Neural cell (in vitro differentiated cells): Measurements from ENCODE around the gene ACCSL.

ENCODE experiments used
- EP300 ChIP-seq: fragments of 450-650 bp; conservative IDR thresholded peaks from 2 replicates; pipeline ENCODE4 v1.6.1; 2014; ENCODE audit warnings: antibody characterized with exemption, mild to moderate bottlenecking, moderate library complexity; ENCODE audit not compliant: poor library complexity, severe bottlenecking
- RAD21 ChIP-seq: fragments of 450-650 bp; conservative IDR thresholded peaks from 2 replicates; pipeline ENCODE4 v1.6.1; 2014; ENCODE audit warnings: antibody characterized with exemption, mild to moderate bottlenecking, moderate library complexity
- SMC3 ChIP-seq: fragments of 450-650 bp; conservative IDR thresholded peaks from 2 replicates; pipeline ENCODE4 v1.6.1; 2014; ENCODE audit warnings: antibody characterized with exemption, mild to moderate bottlenecking, moderate library complexity; ENCODE audit not compliant: poor library complexity
- TAF1 ChIP-seq: IDR thresholded peaks from 2 replicates; pipeline ENCODE4 v1.6.1; 2012; ENCODE audit warnings: low read depth
- TF ChIP-seq, protein P1 (sequence below): fragments of 450-650 bp; IDR thresholded peaks from 2 replicates; pipeline ENCODE4 v1.5.1; 2014; ENCODE audit warnings: antibody characterized with exemption, mild to moderate bottlenecking, moderate library complexity; ENCODE audit not compliant: poor library complexity, severe bottlenecking

DNA sequence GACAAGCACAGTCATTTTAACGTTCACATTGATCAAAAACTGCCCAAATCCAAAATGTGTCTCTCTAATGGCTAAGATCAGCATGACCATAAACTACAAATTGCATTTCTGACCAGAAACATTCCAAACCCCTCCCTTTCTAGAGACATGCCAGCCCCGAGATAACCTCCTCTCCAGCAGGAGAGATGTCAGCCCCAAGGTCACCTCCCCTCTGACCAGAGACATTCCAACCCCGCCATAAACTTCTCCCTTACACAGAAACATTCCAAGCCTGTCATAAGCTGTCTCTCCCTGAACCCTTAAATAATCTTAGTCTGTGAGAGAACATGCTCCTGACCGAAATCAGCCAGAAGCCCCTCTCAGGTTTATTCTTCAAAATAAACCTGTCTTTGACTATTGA is 41.1 kb downstream of the ACCSL start:
- TF ChIP-seq, protein P1, sequence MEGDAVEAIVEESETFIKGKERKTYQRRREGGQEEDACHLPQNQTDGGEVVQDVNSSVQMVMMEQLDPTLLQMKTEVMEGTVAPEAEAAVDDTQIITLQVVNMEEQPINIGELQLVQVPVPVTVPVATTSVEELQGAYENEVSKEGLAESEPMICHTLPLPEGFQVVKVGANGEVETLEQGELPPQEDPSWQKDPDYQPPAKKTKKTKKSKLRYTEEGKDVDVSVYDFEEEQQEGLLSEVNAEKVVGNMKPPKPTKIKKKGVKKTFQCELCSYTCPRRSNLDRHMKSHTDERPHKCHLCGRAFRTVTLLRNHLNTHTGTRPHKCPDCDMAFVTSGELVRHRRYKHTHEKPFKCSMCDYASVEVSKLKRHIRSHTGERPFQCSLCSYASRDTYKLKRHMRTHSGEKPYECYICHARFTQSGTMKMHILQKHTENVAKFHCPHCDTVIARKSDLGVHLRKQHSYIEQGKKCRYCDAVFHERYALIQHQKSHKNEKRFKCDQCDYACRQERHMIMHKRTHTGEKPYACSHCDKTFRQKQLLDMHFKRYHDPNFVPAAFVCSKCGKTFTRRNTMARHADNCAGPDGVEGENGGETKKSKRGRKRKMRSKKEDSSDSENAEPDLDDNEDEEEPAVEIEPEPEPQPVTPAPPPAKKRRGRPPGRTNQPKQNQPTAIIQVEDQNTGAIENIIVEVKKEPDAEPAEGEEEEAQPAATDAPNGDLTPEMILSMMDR = no peak
- TF ChIP-seq EP300 (no peak), SMC3 (no peak), TAF1 (no peak), RAD21 (no peak)
